HG02870 (cell line): ENCODE data around the gene CUL7.
A peak's percentile ranks its signal among the peaks of the same experiment; 100 is the strongest.
"Not testable (repeated sequence)": the region's sequence is repeated elsewhere in the genome, so short reads cannot be mapped to it uniquely, and the experiment has no call there.

ENCODE experiments used
- ATAC-seq: cut with Tn5 transposase; IDR thresholded peaks from one replicate; pipeline ENCODE4 v1.9.1; 2021; ENCODE audit warnings: mild to moderate bottlenecking, moderate library complexity; ENCODE audit not compliant: unreplicated experiment

The CUL7 gene

GRCh38 chr6:43053545-43054205 is at the start of gene CUL7:
Gene CUL7 (minus strand): TSS chr6:43053851. CDS start chr6:43052788, 1,063 bp downstream.
- peak; percentile 81 for ATAC-seq

- ATAC-seq: no peak
These were observed 47.8 kb upstream of the CUL7 start for GRCh38 chr6:43101497-43101896.

GRCh38 chr6:43097502-43097901 is 43.9 kb upstream of the CUL7 start:
- no peak for ATAC-seq

- no peak for ATAC-seq
These were observed 43.4 kb upstream of the CUL7 start for GRCh38 chr6:43097098-43097489.

GRCh38 chr6:43096451-43097097 is 42.9 kb upstream of the CUL7 start:
- ATAC-seq: no peak

GRCh38 chr6:43095939-43096338 is 42.3 kb upstream of the CUL7 start:
- ATAC-seq: no peak

GRCh38 chr6:43093436-43094289 is 40.0 kb upstream of the CUL7 start:
- no peak for ATAC-seq

- no peak for ATAC-seq
These were observed 39.0 kb upstream of the CUL7 start for GRCh38 chr6:43092635-43093034.

- ATAC-seq: no peak
These were observed 37.9 kb upstream of the CUL7 start for GRCh38 chr6:43091436-43091991.

GRCh38 chr6:43091020-43091419 is 37.4 kb upstream of the CUL7 start:
- ATAC-seq: no peak

GRCh38 chr6:43090559-43090956 is 36.9 kb upstream of the CUL7 start:
- no peak for ATAC-seq

GRCh38 chr6:43089874-43090558 is 36.4 kb upstream of the CUL7 start:
- ATAC-seq: no peak

GRCh38 chr6:43089467-43089866 is 35.8 kb upstream of the CUL7 start:
- no peak for ATAC-seq

GRCh38 chr6:43088654-43089056 is 35.0 kb upstream of the CUL7 start:
- no peak for ATAC-seq

GRCh38 chr6:43086022-43086658 is 32.5 kb upstream of the CUL7 start:
- ATAC-seq: no peak

- no peak for ATAC-seq
These were observed 29.4 kb upstream of the CUL7 start for GRCh38 chr6:43082806-43083655.

GRCh38 chr6:43081922-43082321 is 28.3 kb upstream of the CUL7 start:
- not testable (repeated sequence) for ATAC-seq

- ATAC-seq: no peak
These were observed 27.4 kb upstream of the CUL7 start for GRCh38 chr6:43081043-43081442.

- ATAC-seq: no peak
These were observed 25.0 kb upstream of the CUL7 start for GRCh38 chr6:43078691-43079090.
